Measurements from ENCODE around the gene IGF2.

Gene IGF2

GRCh38 chr11:2137202-2138067 lies 1.8 kb downstream of the IGF2 start:
- DNase-seq (ENCODE audit: low read depth in 3 of 3, low spot score in 1 of 3): no peak

GRCh38 chr11:2136952-2137201 lies 2.3 kb downstream of the IGF2 start:
- no peak for DNase-seq (ENCODE audit: low read depth in 3 of 3, low spot score in 1 of 3)

- no peak for DNase-seq (ENCODE audit: low read depth in 3 of 3, low spot score in 1 of 3)
Observed at GRCh38 chr11:2136209-2136951, 2.8 kb downstream of the IGF2 start.

- no peak for DNase-seq (ENCODE audit: low read depth in 3 of 3, low spot score in 1 of 3)
Observed at GRCh38 chr11:2135648-2136201, 3.5 kb downstream of the IGF2 start.

- no peak for DNase-seq (ENCODE audit: low read depth in 3 of 3, low spot score in 1 of 3)
Observed at GRCh38 chr11:2135018-2135569, 4.1 kb downstream of the IGF2 start.

GRCh38 chr11:2134022-2135010 lies 4.9 kb downstream of the IGF2 start:
- DNase-seq (ENCODE audit: low read depth in 3 of 3, low spot score in 1 of 3): no peak

GRCh38 chr11:2133241-2134021 lies 5.8 kb downstream of the IGF2 start:
- no peak for DNase-seq (ENCODE audit: low read depth in 3 of 3, low spot score in 1 of 3)

- DNase-seq (ENCODE audit: low read depth in 3 of 3, low spot score in 1 of 3): no peak
Observed at GRCh38 chr11:2132874-2133240, 6.3 kb downstream of the IGF2 start.

- DNase-seq (ENCODE audit: low read depth in 3 of 3, low spot score in 1 of 3): no peak
Observed at GRCh38 chr11:2132246-2132645, 6.9 kb downstream of the IGF2 start.

GRCh38 chr11:2131371-2132236 lies 7.6 kb downstream of the IGF2 start:
- no peak for DNase-seq (ENCODE audit: low read depth in 3 of 3, low spot score in 1 of 3)

- no peak for DNase-seq (ENCODE audit: low read depth in 3 of 3, low spot score in 1 of 3)
Observed at GRCh38 chr11:2130881-2131352, 8.3 kb downstream of the IGF2 start.

GRCh38 chr11:2129699-2130366 lies 9.4 kb downstream of the IGF2 start:
- no peak for DNase-seq (ENCODE audit: low read depth in 3 of 3, low spot score in 1 of 3)

- no peak for DNase-seq (ENCODE audit: low read depth in 3 of 3, low spot score in 1 of 3)
Observed at GRCh38 chr11:2129308-2129698, 9.9 kb downstream of the IGF2 start.

- DNase-seq (ENCODE audit: low read depth in 3 of 3, low spot score in 1 of 3): no peak
Observed at GRCh38 chr11:2128511-2129307, 10.5 kb downstream of the IGF2 start.

GRCh38 chr11:2128130-2128510 lies 11.1 kb downstream of the IGF2 start:
- DNase-seq (ENCODE audit: low read depth in 3 of 3, low spot score in 1 of 3): no peak

GRCh38 chr11:2127482-2128129 lies 11.6 kb downstream of the IGF2 start:
- DNase-seq (ENCODE audit: low read depth in 3 of 3, low spot score in 1 of 3): no peak

GRCh38 chr11:2126520-2127085 lies 12.6 kb downstream of the IGF2 start:
- no peak for DNase-seq (ENCODE audit: low read depth in 3 of 3, low spot score in 1 of 3)

All from stimulated activated CD4-positive, alpha-beta T cell treated with anti-CD3 and anti-CD28 coated beads, TNF-alpha, amount 100 ng/mL, for 1 hour (primary cell).